GM06990 (cell line): ENCODE data around the gene CNTN1.

Source experiments
- DNase-seq: peaks from one replicate; pipeline ENCODE4 v3.0.0-alpha.2; 2011; ENCODE audit not compliant: insufficient read length; ENCODE audit errors: extremely low read depth
- H3K27me3 ChIP-seq: replicated peaks from 2 replicates; pipeline ENCODE4 v1.6.0; 2011; ENCODE audit warnings: low read length; ENCODE audit not compliant: control insufficient read depth, insufficient read depth
- H3K36me3 ChIP-seq: 2 replicates; pipeline ENCODE4 v1.5.1; 2011; ENCODE audit warnings: low read length; ENCODE audit not compliant: control insufficient read depth, insufficient read depth
- H3K4me3 ChIP-seq: replicated peaks from 2 replicates; pipeline ENCODE4 v1.5.1; 2011; ENCODE audit warnings: low read depth, mild to moderate bottlenecking, control low read depth, low read length
- CTCF ChIP-seq: IDR thresholded peaks from 2 replicates; pipeline ENCODE4 v1.5.1; 2011; ENCODE audit warnings: low read length, control low read depth, mild to moderate bottlenecking, inconsistent platforms; ENCODE audit not compliant: insufficient read depth, poor library complexity, severe bottlenecking

The CNTN1 gene

GRCh38 chr12:41101806-41102205 is 409.6 kb downstream of the CNTN1 start:
- Histone ChIP-seq H3K36me3 (no peaks in the 10 kb centered on the region), H3K4me3 (no peak overlapping the region), H3K27me3 (no peaks in the 10 kb centered on the region)
- TF ChIP-seq CTCF, result no peak
- DNase-seq, result no peak

GRCh38 chr12:41103614-41104013 is 411.4 kb downstream of the CNTN1 start:
- Histone ChIP-seq H3K36me3 (no peaks in the 10 kb centered on the region), H3K27me3 (no peaks in the 10 kb centered on the region), H3K4me3 (no peak overlapping the region)
- DNase-seq, result no peak
- TF ChIP-seq CTCF, result no peak

- DNase-seq, result no peak
- Histone ChIP-seq H3K4me3 (no peak overlapping the region), H3K36me3 (no peaks in the 10 kb centered on the region), H3K27me3 (no peaks in the 10 kb centered on the region)
- TF ChIP-seq CTCF, result no peak
These were observed 414.1 kb downstream of the CNTN1 start for GRCh38 chr12:41106315-41106714.

GRCh38 chr12:41108032-41108431 is 415.8 kb downstream of the CNTN1 start:
- no peak overlapping the region for H3K4me3 ChIP-seq
- no peaks in the 10 kb centered on the region for H3K36me3 ChIP-seq
- H3K27me3 ChIP-seq, result no peaks in the 10 kb centered on the region
- TF ChIP-seq CTCF, result no peak
- no peak for DNase-seq

- H3K4me3 ChIP-seq, result no peak overlapping the region
- DNase-seq, result no peak
- TF ChIP-seq CTCF, result no peak
- no peaks in the 10 kb centered on the region for H3K27me3 ChIP-seq
- no peaks in the 10 kb centered on the region for H3K36me3 ChIP-seq
These were observed 420.7 kb downstream of the CNTN1 start for GRCh38 chr12:41112903-41113302.

- no peak for TF ChIP-seq CTCF
These were observed 428.0 kb downstream of the CNTN1 start for GRCh38 chr12:41120211-41120610.

More at GRCh38 chr12:41120211-41120610, 428.0 kb downstream of the CNTN1 start:
- no peak overlapping the region for H3K4me3 ChIP-seq
- DNase-seq, result no peak
- no peaks in the 10 kb centered on the region for H3K27me3 ChIP-seq
- no peaks in the 10 kb centered on the region for H3K36me3 ChIP-seq
